Measurements from ENCODE around the gene LARGE1.

Gene LARGE1

GRCh38 chr22:33544707-33545106 lies 375.6 kb downstream of the LARGE1 start:
- no peak for DNase-seq

- no peak for DNase-seq
Observed at GRCh38 chr22:33542722-33543121, 377.6 kb downstream of the LARGE1 start.

- DNase-seq, result no peak
Observed at GRCh38 chr22:33542153-33542552, 378.1 kb downstream of the LARGE1 start.

GRCh38 chr22:33539902-33540751 lies 380.1 kb downstream of the LARGE1 start:
- no peak for DNase-seq

- DNase-seq, result no peak
Observed at GRCh38 chr22:33539202-33539901, 380.9 kb downstream of the LARGE1 start.

- no peak for DNase-seq
Observed at GRCh38 chr22:33538277-33538885, 381.9 kb downstream of the LARGE1 start.

GRCh38 chr22:33537059-33537458 lies 383.2 kb downstream of the LARGE1 start:
- no peak for DNase-seq

- no peak for DNase-seq
Observed at GRCh38 chr22:33535937-33536875, 384.1 kb downstream of the LARGE1 start.

GRCh38 chr22:33529424-33530113 lies 390.7 kb downstream of the LARGE1 start:
- no peak for DNase-seq

GRCh38 chr22:33528183-33528582 lies 392.1 kb downstream of the LARGE1 start:
- no peak for DNase-seq

GRCh38 chr22:33526434-33527107 lies 393.7 kb downstream of the LARGE1 start:
- no peak for DNase-seq

GRCh38 chr22:33524511-33525260 lies 395.6 kb downstream of the LARGE1 start:
- no peak for DNase-seq

- DNase-seq, result no peak
Observed at GRCh38 chr22:33521879-33522665, 398.2 kb downstream of the LARGE1 start.

GRCh38 chr22:33520904-33521780 lies 399.1 kb downstream of the LARGE1 start:
- DNase-seq, result no peak

GRCh38 chr22:33519974-33520903 lies 400.0 kb downstream of the LARGE1 start:
- no peak for DNase-seq

GRCh38 chr22:33519071-33519973 lies 401.0 kb downstream of the LARGE1 start:
- DNase-seq, result peak; percentile 0 to 2
